Fibroblast of upper back skin (primary cell): ENCODE data around the gene DUSP7.

Source experiments
- DNase-seq: peaks from one replicate; pipeline ENCODE4 v3.0.0-alpha.2; 2013

Gene DUSP7

DNA sequence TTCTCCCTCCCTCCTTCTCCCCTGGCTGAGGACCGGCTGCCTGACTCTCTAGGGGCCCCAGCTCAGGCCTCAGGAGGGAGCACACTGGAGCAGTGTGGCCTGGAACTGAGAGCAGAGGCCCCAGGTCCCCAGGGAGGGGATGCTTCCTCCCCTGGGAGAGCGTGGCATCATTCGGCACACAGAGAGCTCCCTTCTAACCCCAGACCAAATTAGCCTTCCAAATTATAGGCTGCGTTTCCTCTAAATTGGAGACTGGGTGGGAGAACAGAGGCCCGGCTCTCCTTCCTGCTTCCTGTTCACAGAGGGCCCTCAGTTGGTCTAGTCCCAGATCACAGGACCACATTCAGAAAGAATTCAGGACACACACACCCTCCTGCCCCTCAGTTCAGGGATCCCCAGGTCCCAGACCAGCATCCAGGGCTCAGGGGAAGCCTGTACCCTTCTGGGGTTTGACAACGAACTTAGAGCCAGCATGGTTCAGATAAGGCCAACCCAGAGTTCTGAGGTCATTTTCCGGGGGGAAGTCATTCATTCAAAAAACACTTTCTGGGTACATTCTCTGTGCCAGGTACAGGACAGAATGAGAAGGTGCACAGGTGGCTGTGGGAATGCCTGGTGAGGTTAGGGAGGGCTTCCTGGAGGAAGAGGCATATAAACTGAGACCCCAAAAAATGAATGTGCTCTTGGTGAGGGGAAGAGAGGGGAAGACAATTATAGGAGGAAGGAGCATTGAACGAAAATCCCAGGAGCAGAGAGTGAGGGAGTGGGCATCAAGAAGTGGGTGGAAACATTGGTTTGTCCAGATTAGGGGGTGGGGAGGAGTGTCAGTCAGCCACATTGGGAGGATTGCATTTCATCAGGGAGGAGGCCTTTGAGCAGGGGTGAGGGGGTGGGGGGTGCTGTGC, 32.3 kb downstream of the DUSP7 start:
- DNase-seq: no peak

DNA sequence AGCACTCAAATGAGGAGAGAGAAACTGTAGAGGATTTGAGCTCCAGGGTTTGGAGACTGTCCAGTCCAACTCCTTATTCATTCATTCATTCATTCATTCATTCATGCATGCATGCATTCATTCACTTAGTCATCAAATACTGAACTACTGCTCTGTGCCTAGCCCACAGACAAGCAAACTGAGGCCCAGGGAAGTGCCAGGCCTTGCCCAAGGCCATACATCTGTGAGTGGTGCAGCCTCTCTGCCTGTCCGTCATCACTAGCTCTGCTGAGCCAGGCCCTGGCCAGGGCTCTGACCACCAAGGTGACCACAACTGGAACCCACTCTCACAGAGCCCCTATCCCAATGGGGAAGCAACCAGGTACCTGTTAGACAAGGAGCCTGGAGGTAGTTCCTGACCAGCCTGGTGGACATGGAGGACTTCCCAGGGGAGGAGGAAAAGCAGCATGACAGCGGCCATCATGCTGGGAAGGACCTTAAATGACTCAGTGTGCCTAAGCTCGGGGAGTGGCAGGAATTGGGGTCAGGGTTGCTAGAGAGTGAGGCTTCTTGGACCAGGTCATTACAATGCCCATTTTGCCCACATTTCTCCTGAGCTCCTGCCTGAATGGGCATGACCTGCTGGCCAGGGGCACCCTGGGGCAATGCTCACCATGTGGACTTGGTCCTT, 33.1 kb downstream of the DUSP7 start:
- DNase-seq: no peak

DNA sequence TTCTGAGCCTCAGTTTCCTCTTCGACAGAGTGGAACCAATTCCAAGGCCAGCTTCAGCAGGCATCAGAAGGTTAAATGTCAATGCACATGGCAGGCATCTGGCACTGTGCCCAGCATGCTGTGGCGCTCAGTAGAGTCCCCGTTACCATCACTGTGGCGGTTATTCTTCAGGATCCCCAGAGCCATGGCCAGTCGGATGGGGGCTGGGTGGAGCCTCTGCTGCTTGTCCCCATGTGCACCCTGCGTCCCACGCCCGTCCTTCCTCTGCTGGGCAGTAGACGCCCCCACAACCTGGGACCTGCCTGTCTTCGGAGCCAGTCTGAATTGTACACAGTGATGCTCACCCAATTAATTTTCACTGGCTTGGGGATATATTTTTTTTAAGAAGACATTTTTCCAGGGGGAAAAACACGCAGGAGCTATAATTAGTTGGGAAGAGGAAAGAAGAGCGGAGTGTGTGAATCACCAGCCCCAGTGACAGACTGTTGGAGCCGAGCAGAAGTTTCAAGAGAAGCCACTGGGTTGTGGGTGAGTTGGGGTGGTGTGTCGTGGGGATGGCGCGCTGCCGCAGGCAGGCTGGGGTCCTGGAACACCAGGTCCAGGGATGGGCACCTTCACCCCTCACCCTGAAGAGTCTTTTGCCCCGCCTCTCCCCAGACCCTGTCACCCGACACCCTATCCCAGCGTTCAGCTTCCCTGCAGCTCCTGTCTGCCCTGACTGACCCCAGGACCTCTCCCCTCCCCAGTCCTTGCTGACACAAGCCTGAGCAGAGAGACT, 33.9 kb downstream of the DUSP7 start:
- peak; percentile 38 for DNase-seq

DNA sequence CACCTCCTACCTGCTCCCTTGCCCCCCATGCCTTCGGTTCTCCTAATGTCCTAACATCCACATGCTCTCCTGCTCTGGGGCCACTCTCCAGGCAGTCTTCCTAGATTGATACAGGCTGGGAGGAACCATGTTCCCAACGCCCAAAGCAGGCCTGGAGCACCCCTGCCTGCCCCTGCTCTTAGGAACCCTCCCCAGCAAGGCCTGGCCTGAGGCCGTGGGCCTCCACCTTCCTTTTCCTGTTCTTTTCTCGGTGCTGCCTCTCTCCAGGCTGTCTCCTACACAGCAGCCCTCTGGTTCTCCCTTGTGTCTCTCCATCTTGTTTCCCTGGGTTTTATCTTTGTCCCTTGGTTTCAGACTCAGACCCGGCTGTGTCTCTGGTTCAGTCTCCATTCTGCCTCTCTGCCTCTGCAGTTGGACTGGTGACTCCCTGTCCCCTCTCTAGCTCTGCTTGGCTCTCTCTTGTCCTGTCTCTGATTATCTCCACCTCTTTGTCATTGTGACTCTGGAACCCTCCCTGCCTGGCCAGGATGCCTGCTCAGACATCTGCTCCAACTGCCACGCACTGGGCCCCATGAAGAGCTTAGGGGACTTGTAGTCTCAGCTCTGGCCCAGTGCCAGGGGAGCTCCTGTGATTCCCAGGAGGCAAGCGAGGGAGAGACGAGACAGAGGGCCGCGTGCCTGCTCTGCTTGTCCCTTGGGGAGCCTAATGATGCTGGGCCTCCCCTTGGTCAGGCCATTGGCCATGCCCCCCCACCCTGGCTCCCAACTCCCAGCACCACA, 34.7 kb downstream of the DUSP7 start:
- DNase-seq: no peak

DNA sequence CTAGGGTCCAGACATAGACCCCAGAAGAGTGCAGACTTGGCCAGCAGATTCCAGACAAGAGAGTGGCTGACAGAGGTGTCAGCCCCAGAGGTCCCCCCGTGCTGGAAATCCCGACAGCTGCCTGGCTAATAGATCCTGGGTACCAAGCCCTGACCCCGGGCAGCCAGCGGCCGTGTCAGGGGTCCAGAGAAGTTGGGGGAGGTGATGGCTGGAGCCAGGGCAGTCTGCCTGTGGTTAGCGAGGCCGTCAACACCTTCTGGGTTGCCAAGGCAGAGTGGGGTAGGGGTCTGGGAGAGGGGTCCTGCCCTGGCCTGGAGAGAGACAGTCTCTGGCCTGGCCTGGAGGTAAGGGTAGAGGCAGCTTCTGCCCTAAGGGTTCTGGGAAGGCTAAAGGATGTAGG, 35.6 kb downstream of the DUSP7 start:
- DNase-seq: no peak

DNA sequence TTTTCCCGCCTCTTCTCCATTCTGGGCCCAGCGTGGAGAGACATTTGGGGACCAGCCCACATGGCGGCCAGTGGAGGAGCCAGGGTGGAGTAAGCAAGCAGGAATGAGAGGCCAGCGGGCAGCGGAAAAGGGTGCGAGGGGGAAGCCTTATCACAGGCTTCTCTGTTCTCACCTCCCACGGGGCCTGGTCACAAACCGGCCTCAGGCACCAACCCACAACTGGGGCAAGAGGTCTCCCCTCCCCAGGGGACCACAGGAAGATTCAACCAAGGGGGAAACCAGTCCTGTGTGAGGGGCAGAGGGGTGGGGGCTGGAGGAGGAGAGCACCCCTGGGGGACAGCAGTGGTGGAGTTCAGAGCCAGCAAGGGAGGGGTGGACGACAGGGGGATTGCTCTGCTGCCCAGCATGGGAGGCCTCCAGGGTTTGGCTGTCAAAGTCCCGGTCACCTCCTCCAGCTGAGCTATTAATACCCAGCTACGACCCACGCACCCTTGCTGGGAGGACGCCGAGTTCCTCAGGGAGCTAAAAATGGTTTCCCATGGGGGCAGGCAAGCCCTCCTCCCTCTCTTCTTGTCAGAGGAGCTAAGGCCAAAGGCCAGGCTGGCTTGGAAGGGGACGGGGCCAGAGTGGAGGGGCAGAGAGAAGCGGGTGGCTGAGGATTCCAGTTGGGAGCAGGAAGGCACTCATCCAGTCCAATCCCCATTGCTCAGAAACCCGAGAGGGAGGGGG, 36.9 kb downstream of the DUSP7 start:
- no peak for DNase-seq

DNA sequence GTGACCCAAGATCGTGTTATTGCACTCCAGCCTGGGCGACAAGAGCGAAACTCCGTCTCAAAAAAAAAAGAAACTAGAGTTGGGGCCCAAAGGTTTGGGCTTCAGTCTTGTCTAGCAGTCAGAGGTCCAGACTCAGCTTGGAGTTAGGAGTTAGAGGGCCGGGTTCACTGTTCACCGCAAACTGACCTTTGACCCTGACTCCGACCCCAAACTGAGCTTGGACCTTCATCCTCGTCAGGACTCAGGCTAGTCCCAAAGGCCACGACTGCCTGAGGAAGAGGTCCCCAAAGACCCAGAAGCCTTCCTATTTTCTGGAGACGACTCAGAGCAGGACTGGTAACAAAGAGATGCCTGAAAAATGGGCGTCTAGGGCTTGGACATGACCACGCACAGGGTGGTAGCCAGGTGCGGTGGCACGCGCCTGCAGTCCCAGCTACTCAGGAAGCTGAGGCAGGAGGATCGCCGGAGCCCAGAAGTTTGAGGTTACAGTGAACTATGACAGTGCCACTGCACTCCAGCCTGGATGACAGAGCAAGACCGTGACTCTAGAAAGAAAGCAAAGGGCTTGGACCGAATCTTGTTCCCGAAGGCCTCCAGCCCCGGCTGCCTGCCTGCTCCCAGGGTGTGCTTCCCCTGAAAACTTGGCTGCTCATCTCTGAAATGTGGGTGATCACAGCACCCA, 37.9 kb downstream of the DUSP7 start:
- DNase-seq: no peak

DNA sequence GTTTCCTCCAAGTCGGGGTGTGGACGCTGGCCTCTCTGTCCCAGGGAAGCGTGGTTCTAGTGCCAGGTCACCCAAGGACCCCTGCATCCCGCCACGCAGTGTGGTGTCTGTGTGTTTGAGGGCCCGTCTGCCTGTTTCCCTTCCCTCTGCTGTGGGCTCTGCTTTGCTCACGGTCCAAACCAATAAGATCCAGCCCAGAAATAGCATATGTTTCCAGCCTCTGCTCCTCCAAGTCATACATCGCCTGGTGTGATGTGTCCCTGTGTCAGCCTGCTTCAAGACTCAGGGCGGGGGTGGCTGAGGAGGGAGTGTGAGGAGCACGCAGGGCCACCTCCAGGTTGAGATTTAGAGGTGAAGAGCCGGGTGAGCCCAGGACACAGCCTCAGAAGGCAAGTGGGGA, 38.8 kb downstream of the DUSP7 start:
- DNase-seq: no peak

DNA sequence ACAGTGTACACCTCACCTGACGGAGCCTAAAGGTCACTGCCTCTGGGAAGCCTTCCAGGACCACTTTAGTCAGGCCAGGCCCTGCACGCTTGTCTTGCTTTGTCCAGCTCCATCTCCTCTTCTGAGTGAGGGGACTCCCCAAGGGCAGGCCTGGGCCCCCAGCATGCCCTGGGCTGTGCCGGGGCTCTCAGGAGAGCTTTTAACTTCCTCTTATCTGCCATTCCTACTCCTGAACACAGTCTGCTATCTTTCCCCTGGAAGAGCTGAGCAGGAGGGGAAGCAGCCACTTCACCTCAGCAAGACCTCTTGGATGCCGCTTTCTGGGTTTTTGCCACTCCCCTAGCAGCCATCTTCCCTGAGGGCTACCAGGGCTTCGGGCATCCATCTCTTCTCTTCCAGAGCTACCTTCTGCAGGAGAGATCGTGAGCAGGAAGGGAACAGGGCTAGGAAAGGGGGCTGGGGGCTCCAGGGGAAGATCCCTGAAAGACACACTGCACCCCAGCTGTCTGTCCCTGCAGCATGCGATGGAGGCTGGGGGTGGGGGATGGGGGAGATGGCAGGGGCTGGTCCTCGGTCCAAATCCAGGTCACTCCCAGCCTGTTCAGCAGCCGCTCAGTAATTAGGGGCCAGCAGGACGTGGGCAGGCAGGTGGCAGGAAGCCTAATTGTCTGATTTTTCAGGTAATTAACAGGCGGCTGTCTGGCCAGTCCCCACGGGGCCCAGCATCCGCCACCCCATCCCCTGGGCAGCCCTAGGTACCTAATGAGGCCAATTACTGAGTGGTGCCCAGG, 40.7 kb downstream of the DUSP7 start:
- no peak for DNase-seq

DNA sequence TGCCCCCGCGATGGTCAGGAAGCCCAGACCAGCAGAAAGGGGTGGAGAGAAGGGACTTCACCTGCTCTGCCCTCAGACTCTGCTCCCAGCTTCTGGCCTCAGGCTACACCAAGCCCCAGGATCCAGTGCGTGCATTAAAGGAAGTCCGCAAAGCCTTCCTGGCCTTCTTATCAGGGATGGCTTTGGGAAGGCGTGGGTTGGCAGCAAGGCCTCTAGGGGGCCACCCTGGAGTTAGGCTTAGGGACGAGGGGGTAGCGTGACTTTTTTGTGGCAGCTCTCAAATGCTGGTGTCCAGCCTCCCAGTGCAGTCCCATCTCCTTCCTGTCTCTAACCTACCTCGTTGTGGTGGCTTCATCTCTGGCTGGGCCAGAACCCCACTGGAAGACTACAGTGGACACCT, 41.8 kb downstream of the DUSP7 start:
- DNase-seq: no peak

DNA sequence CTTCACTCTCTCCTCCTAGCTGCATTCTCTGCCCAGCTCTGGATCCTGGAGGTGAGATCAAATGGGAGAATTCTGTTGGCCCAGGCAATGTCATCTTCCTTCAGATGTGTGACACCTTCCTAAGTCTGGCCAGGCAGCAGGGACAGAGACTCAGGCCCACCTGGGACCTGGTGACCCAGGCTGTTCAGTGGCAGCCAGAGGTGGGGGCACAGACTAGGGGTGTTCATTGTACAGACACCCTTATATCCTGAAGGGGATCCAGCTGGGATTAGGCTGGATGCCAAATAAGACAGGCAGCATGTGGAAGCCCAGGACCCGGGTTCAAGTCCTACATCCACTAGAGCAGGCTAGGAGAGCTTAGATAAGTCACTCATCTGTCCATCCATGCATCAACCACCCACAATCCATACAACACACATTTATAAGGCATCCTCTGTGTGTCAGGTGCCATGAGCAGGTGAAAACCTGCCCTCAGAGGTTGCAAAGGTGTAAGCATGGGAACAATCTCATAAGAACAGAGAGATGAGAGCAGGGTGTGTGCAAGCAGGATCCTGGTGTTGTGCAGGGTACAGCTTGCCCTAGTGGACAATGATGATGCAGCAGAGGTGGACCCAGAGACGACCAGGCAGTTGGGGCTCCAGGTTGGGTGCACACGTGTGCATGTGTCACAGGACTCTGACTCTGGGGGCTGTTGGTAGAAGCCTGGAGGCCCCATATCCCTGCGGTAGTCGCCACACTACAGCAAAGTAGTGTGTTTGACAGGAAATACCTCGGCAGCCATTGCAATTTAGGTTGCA, 42.4 kb downstream of the DUSP7 start:
- no peak for DNase-seq

DNA sequence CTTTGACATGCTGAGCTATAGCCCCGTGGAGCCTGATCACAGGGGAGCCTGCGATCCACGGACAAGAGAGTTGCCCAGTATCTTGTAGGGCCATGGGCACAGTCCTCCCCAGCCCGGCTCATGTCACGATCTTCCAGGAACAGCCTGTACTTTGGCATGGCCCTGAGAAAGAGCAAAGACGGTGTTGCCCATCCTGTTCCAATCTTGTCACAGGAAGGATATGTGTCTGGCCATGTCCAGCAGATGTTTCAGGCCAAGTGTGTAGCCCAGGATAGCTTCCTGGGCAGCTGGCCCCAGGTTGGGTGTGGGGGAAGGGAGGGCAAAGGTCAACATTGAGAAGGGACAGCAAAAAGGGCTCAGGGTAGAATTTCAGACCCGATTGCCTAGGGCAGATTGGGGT, 43.7 kb downstream of the DUSP7 start:
- no peak for DNase-seq

DNA sequence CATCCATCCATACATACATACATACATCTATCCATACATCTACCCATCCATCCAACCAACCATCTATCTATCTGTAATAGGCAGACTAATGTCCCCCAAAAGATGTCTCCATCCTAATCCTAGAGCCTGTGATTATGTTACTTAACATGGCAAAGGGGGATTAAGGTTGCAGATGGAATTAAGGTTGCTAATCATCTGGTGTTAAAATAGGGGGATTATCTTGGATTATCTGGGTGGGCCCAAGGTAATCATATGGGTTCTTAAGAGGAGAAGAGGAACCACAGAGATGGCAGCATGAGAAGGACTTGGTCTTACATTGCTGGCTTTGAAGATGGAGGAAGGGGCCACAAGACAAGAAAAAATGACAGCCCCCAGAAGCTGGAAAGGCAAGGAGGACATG, 45.9 kb downstream of the DUSP7 start:
- no peak for DNase-seq

DNA sequence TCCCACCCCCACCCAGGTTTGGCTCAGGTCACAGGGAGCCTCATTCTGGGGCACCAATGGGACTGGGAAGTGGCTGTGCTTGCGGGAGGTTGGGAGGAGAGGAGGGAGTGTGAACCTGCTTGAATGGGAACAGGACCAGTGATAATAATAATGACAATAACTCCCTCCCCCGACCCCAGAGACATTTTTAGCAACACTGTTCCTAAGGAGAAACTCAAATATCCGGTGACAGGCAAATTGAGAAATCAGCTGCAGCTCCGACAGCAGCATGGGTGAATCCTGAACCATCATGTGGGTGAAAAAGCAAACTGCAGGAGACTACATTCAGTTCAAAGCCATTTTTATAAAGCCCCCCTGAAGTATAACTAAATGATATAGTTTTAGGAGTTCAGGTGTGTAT, 49.1 kb downstream of the DUSP7 start:
- no peak for DNase-seq

DNA sequence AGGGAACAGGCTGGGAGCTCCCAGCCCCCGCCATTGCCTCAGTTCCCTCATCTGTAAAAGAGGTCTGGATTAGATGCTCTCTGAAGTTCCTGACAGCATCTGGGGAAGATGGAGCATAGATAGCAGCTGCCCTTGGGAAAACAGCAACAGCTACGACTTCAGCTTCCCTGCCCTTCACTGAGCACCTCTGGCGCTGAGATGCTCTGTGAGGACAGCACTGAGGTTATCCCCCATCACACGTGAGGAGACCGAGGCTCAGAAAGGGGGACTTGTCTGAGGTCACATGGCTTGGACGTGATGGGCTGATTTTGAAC, 49.6 kb downstream of the DUSP7 start:
- no peak for DNase-seq

DNA sequence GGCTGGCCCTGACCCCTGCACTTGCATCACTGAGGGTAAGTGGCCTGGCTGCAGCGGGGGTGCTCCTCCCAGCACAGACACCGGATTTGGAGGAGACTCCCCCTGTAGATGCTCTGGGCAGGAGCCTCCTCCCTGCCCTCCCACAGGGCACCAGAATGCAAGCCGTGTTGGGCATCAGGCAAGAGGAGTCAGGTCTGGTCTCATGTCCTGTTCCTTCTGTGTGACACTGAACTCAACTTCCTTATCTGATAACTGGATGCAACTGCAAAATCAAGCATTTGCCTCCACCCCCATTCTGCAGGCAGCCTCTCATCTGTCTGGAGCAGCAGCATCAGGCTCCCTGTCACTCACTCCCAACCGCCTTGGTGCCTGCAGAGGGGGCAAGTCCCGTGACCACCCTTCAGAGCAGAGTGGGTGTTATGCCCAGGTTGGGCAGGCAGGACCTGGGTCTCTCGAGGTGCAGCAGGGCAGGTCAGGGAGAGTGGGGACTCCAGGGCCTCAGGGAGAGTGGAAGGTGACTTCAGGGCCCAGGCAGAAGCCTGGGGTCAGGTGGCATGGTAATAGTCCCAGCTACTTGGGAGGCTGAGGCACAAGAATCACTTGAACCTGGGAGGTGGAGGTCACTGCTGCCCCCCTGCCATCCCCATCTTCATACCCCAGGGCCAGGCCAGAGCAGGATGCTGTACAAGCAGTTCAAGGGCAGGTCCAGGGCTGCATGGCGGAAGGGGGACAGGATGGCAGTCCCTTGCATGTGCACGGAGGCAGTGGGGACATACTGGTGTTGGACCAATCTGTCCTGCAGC, 50.2 kb downstream of the DUSP7 start:
- DNase-seq: no peak

DNA sequence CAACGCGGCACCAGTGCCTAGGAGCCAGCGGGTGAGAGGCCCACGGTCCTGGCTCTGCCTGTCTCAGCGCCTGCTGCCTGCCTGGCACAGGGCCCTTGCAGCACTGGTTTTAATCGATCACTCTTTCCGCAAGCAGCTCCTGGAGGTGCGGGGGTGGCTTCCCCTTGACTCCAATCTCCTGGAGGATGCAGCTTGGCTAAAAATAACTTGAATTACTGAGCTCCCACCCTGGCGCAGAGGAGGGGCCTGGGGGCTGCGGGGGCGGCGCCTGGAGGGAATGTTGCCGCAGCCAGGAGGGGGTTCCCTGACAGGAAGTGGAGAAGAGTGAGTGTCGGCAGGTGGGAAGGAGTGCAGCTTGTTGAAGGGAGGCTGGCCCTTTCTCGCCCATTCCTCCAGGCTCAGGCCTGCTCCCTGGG, 50.8 kb downstream of the DUSP7 start:
- DNase-seq: peak; percentile 78

DNA sequence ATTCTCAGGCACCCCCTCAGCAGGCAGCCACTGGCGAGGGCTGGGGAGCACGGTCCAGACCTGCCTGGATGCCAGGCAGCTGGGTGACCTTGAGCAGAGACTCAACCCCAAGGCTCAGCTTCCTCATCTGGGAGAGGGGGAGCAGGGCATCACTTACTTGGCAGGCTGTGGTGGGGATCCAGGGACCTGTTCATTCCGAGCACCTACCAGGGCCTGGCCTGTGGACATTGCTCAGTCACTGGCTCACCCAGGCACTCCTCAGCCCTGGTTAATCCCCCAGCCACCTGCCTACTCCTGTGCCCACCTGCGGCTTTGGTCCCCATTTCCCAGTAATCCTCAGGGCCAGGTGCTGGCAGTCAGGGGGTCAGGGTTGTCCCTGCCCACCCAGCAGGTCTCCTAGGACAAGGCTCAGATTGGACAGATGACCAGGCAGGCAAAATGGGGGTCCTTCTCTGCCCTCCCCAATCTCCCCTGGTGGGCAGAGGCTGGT, 51.4 kb downstream of the DUSP7 start:
- DNase-seq: no peak
